Uterus (tissue), 2 donors: ENCODE results near the gene GPR132.

Experiments
- CTCF ChIP-seq, 4 experiments: fragments of 200-600 bp in 2 of 4; fragments of 450-650 bp in 2 of 4; sonication (generic) in 2 of 4; IDR thresholded peaks; one replicate each; pipeline ENCODE4 v1.5.1; 2016 to 2019; ENCODE audit warnings: antibody characterized with exemption in 4 of 4, mild to moderate bottlenecking in 2 of 4, moderate library complexity in 1 of 4
- POLR2A ChIP-seq, 2 donors: fragments of 450-650 bp; IDR thresholded peaks; one replicate each; pipeline ENCODE4 v1.6.1; 2016; ENCODE audit warnings: antibody characterized with exemption in 2 of 2, mild to moderate bottlenecking in 1 of 2, moderate library complexity in 1 of 2

DNA sequence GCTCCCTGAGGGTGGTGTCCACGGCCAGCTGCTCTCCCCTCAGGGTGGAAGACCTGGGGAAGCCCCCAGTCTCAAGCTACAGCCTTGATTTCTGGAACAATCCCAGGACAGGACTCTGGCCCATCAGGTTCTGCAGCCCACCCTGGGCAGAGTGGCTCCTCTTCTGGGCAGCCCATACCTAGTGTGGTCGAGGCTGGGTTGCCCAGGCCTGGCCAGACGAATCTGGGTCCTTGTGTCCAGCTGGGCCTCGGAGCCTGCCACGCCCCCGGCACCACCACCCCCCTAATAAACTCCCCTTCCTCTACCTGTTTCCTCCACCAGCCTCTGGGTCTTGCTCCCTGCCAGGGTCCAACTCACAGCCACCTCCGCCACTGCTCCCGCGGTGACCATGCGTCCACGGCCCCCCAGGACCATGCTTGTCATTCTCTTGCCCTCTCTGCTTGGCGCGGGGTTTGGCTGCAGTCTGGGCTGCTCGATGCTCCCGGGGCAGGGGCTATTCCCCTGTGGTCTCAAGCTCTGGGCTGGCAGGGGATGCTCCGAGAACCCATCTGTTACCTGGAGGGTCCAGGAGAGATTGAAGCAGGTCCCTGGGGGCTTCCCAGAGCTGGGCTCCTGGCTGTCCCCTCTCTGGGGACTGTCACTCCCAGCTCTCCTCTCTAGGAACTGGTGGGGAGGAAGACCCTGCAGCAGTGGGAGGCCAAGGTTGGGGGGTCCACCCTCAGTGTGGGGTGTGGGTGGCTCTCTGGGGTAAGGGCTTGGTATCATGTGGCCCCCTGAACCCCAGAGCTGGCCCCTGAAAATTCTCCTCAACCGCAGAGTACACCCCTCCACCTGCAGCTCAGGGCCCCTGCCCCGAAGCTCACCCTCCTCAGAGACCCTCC is 8.7 kb upstream of the GPR132 start:
- no peak for TF ChIP-seq CTCF (IDR thresholded peaks at IDR 0.05)
- TF ChIP-seq POLR2A (IDR thresholded peaks at IDR 0.05), result no peak
